HepG2 (cell line): Measurements from ENCODE around the gene LRRC27. TPM values are rescaled to one million over a fixed set of nuclear protein-coding genes. Genes with fewer than 3 reads are reported as not detected.

Experiments used
- HOXA7 ChIP-seq: sonication (generic); formaldehyde crosslinking; IDR thresholded peaks from 2 replicates; pipeline ENCODE4 v1.8.1; 2022; ENCODE audit warnings: mild to moderate bottlenecking, missing genetic modification reagents, moderate library complexity
- KDM2A ChIP-seq: sonication (generic); formaldehyde crosslinking; IDR thresholded peaks from 2 replicates; pipeline ENCODE4 v1.4.0; 2020; ENCODE audit warnings: low read depth, missing genetic modification reagents, borderline replicate concordance
- MEIS1 ChIP-seq: sonication (generic); formaldehyde crosslinking; IDR thresholded peaks from 2 replicates; pipeline ENCODE4 v1.9.0; 2021; ENCODE audit warnings: mild to moderate bottlenecking, missing genetic modification reagents, moderate library complexity, borderline replicate concordance
- MYC ChIP-seq: sonication (generic); formaldehyde crosslinking; IDR thresholded peaks from 2 replicates; pipeline ENCODE4 v1.9.0; 2021; ENCODE audit warnings: missing genetic modification reagents, borderline replicate concordance
- POGK ChIP-seq: sonication (generic); formaldehyde crosslinking; conservative IDR thresholded peaks from 2 replicates; pipeline ENCODE4 v1.8.0; 2022; ENCODE audit warnings: mild to moderate bottlenecking, moderate library complexity, missing genetic modification reagents
- RORA ChIP-seq: sonication (generic); formaldehyde crosslinking; IDR thresholded peaks from 2 replicates; pipeline ENCODE4 v1.5.0; 2020; ENCODE audit warnings: mild to moderate bottlenecking, missing genetic modification reagents, moderate library complexity
- THAP9 ChIP-seq: sonication (generic); formaldehyde crosslinking; IDR thresholded peaks from 2 replicates; pipeline ENCODE4; 2020; ENCODE audit warnings: missing genetic modification reagents, mild to moderate bottlenecking, borderline replicate concordance
- ZBTB10 ChIP-seq: sonication (generic); formaldehyde crosslinking; IDR thresholded peaks from 2 replicates; pipeline ENCODE4 v1.4.0; 2020; ENCODE audit warnings: missing genetic modification reagents, borderline replicate concordance
- ZNF253 ChIP-seq: sonication (generic); formaldehyde crosslinking; IDR thresholded peaks from 2 replicates; pipeline ENCODE4 v1.8.0; 2022; ENCODE audit warnings: mild to moderate bottlenecking, missing genetic modification reagents, borderline replicate concordance
- ZNF563 ChIP-seq: sonication (generic); formaldehyde crosslinking; IDR thresholded peaks from 2 replicates; pipeline ENCODE4 v1.8.0; 2022; ENCODE audit warnings: mild to moderate bottlenecking, moderate library complexity, missing genetic modification reagents
- ZNF687 ChIP-seq: sonication (generic); formaldehyde crosslinking; IDR thresholded peaks from 2 replicates; pipeline ENCODE4 v1.5.1; 2020; ENCODE audit warnings: mild to moderate bottlenecking, missing genetic modification reagents, moderate library complexity
- polyA plus RNA-seq, 8 experiments: library from polyadenylated mRNA; depleted of rRNA in 3 of 8; stranded (reverse) in 7 of 8; unstranded in 1 of 8; fragments of >200 nt; fragmentation: Illumina TruSeq in 4 of 8; extraction: Trizol in 4 of 8; gene quantifications; 2 replicates each; pipeline versions ENCODE4 v1.2.1 to v1.2.3, GENCODE V29; 2011 to 2016; ENCODE audit warnings: low read depth in 4 of 8, missing spikeins in 1 of 8, mixed read lengths in 1 of 8; ENCODE audit not compliant: insufficient read depth in 1 of 8
- total RNA-seq, 5 experiments: library from RNA; depleted of rRNA; stranded (reverse); fragments of >200 nt; fragmentation: Illumina TruSeq; extraction: Trizol; gene quantifications; 2 replicates each; pipeline ENCODE4 v1.2.3, GENCODE V29; 2016; ENCODE audit warnings: low read depth in 1 of 5

Gene LRRC27
- total and polyA plus RNA-seq, 2 of the 13 experiments (the other 11 are each of a cell fraction or from before 2014, with no cell fraction given), result 4.2 to 4.6 TPM

- no peak for TF ChIP-seq HOXA7 (CRISPR knock-in tag)
- no peak for TF ChIP-seq RORA
- TF ChIP-seq ZNF687 (CRISPR knock-in tag), result peak; percentile 75
- no peak for TF ChIP-seq MEIS1
- TF ChIP-seq ZNF563, result 0 out of 2 replicates have a peak, but pooled peaks have one; percentile 54
- peak; percentile 46; the same call in 1 of the 2 replicates for TF ChIP-seq ZNF253 (CRISPR knock-in tag)
- 0 out of 2 replicates have a peak, but pooled peaks have one; percentile 30 for TF ChIP-seq MYC (CRISPR knock-in tag)
- TF ChIP-seq POGK (CRISPR knock-in tag), result 0 out of 2 replicates have a peak, but pooled peaks have one; percentile 65
- TF ChIP-seq KDM2A (CRISPR knock-in tag), result 0 out of 2 replicates have a peak, but pooled peaks have one; percentile 5
- no peak for TF ChIP-seq THAP9 (CRISPR knock-in tag)
- no peak for TF ChIP-seq ZBTB10 (CRISPR knock-in tag)
These were observed 23.2 kb upstream of the LRRC27 start (continued) for GRCh38 chr10:132308587-132309470.
